Right hindlimb (tissue), 1 donor: ENCODE results near the gene UBR2.
"Not testable (repeated sequence)": the region's sequence is repeated elsewhere in the genome, so short reads cannot be mapped to it uniquely, and the experiment has no call there.

Experiments used
- DNase-seq: peaks from one replicate; pipeline ENCODE4 v3.0.0-alpha.2; 2018

Gene UBR2

GRCh38 chr6:42694586-42694985, 130.8 kb downstream of the UBR2 start:
- no peak for DNase-seq

GRCh38 chr6:42696526-42697267, 132.9 kb downstream of the UBR2 start:
- DNase-seq = no peak

- DNase-seq = no peak
Observed at GRCh38 chr6:42697268-42697655, 133.4 kb downstream of the UBR2 start.

- DNase-seq = no peak
Observed at GRCh38 chr6:42698217-42698616, 134.4 kb downstream of the UBR2 start.

GRCh38 chr6:42702200-42702599, 138.4 kb downstream of the UBR2 start:
- DNase-seq = no peak

- not testable (repeated sequence) for DNase-seq
Observed at GRCh38 chr6:42702786-42703185, 139.0 kb downstream of the UBR2 start.

- peak; percentile 83 for DNase-seq
Observed at GRCh38 chr6:42704251-42704936, 140.6 kb downstream of the UBR2 start.

GRCh38 chr6:42704937-42705374, 141.1 kb downstream of the UBR2 start:
- DNase-seq = no peak

- DNase-seq = no peak
Observed at GRCh38 chr6:42707595-42707994, 143.8 kb downstream of the UBR2 start.

- DNase-seq = no peak
Observed at GRCh38 chr6:42708096-42708495, 144.3 kb downstream of the UBR2 start.

- no peak for DNase-seq
Observed at GRCh38 chr6:42709871-42710270, 146.0 kb downstream of the UBR2 start.

- peak; percentile 23 for DNase-seq
Observed at GRCh38 chr6:42710316-42710715, 146.5 kb downstream of the UBR2 start.

- DNase-seq = no peak
Observed at GRCh38 chr6:42711930-42712329, 148.1 kb downstream of the UBR2 start.

GRCh38 chr6:42714098-42714761, 150.4 kb downstream of the UBR2 start:
- DNase-seq = no peak

GRCh38 chr6:42715871-42716270, 152.0 kb downstream of the UBR2 start:
- DNase-seq = no peak

GRCh38 chr6:42720739-42721138, 156.9 kb downstream of the UBR2 start:
- no peak for DNase-seq

GRCh38 chr6:42722497-42722896, 158.7 kb downstream of the UBR2 start, which contains the start of gene PRPH2:
TSS of gene PRPH2 (minus strand) at chr6:42722597. CDS start at chr6:42722334, 263 bp downstream.
- no peak for DNase-seq

- no peak for DNase-seq
Observed at GRCh38 chr6:42724825-42725224, 161.0 kb downstream of the UBR2 start.

- DNase-seq = no peak
Observed at GRCh38 chr6:42726026-42726425, 162.2 kb downstream of the UBR2 start.

- peak; percentile 69 for DNase-seq
Observed at GRCh38 chr6:42726485-42727086, 162.8 kb downstream of the UBR2 start.

- DNase-seq = peak; percentile 62
Observed at GRCh38 chr6:42727087-42727611, 163.3 kb downstream of the UBR2 start.

GRCh38 chr6:42727627-42728026, 163.8 kb downstream of the UBR2 start:
- peak; percentile 32 for DNase-seq

GRCh38 chr6:42729731-42730130, 165.9 kb downstream of the UBR2 start:
- DNase-seq = no peak
